Pancreas (tissue), 10 donors: ENCODE results near the gene PRKCH. TPM values are rescaled to one million over a fixed set of nuclear protein-coding genes. Genes with fewer than 3 reads are reported as not detected.

Experiments used
- ATAC-seq, 4 donors: fragments of 200-7000 bp; cut with Tn5 transposase; one replicate each; pipeline versions ENCODE4 v1.8.0 to v1.9.1; 2020; ENCODE audit warnings: mild to moderate bottlenecking in 4 of 4, moderate library complexity in 4 of 4
- DNase-seq, 6 donors: peaks; one replicate each; pipeline ENCODE4 v3.0.0-alpha.2; 2020
- FAIRE-seq: peaks from 2 replicates; lab custom pipeline; 2012; peaks lifted over from hg19 to GRCh38; lab: Jason Lieb, UNC
- H3K27ac ChIP-seq, 4 donors: fragments of 200-600 bp; sonication (generic); 1 replicate in 3 of 4; 2 replicates in 1 of 4; pipeline versions ENCODE4 v1.5.0 to v1.8.0; 2020
- H3K27me3 ChIP-seq, 4 donors: fragments of 200-600 bp; one replicate each; pipeline ENCODE4 v1.8.0; 2021
- H3K36me3 ChIP-seq, 3 donors: fragments of 200-600 bp; sonication (generic) in 1 of 3; one replicate each; pipeline versions ENCODE4 v1.5.0 to v1.8.0; 2020 to 2021
- H3K4me1 ChIP-seq, 3 donors: fragments of 200-600 bp; one replicate each; pipeline ENCODE4 v1.8.0; 2021
- H3K4me3 ChIP-seq, 4 donors: fragments of 200-600 bp; sonication (generic) in 2 of 4; one replicate each; pipeline versions ENCODE4 v1.5.0 to v1.8.0; 2020 to 2021
- H3K9me3 ChIP-seq, 4 donors: fragments of 200-600 bp; one replicate each; pipeline ENCODE4 v1.8.0; 2021
- WGBS, 2 donors: extraction: QIAGEN DNeasy Blood & Tissue Kit; methylation state at CpG; one replicate each; pipeline ENCODE4 v1.1.7; 2013; 5-methylcytosine and 5-hydroxymethylcytosine counted together
- intact Hi-C, 3 donors: fragments of 100-400 bp; cut with DNase I; formaldehyde crosslinking; loops; one replicate each; pipeline versions ENCODE4 v1.11.1 to v1.14.2; 2022
- polyA plus RNA-seq, 2 donors: library from polyadenylated mRNA; stranded (reverse); fragments of 200-250 nt; gene quantifications; one replicate each; pipeline ENCODE4 v1.2.3, GENCODE V29; 2013
- total RNA-seq, 6 donors: library from RNA; stranded (reverse); fragmentation: NEBNext Ultra II Directional in 4 of 6; extraction: Animal tissue kit (Norgen Biotek cat#: 25700) in 4 of 6; gene quantifications; one replicate each; pipeline versions ENCODE4 v1.2.1 to v1.2.4, GENCODE V29; 2021 to 2023
- TF ChIP-seq, protein P1 (sequence below), 4 donors: fragments of 200-600 bp; sonication (generic) in 3 of 4; IDR thresholded peaks; one replicate each; pipeline versions ENCODE4 v1.5.0 to v1.8.0; 2021; ENCODE audit warnings: antibody characterized with exemption in 4 of 4
- donor health status: healthy with polysubstance abuse.
- donor health status: DM: no; HTN: no; CAD: no; lungs with moderate emphysema.
- donor health status: DM: no; HTN: no; CAD: no.
- donor health status: control.
- donor health status: control.
- donor health status: Bipolar disorder and iron deficiency.
- donor health status: DM: yes; HTN: yes; CAD: no.
- donor health status: DM: no; HTN: no; CAD: no.
- donor health status: DM: no; HTN: no; CAD: no.
- donor health status: DM: yes; HTN: yes; CAD: no.

The PRKCH gene
- total and polyA plus RNA-seq, 8 donors: 3.6 to 16.9 (median 8.9) TPM

DNA sequence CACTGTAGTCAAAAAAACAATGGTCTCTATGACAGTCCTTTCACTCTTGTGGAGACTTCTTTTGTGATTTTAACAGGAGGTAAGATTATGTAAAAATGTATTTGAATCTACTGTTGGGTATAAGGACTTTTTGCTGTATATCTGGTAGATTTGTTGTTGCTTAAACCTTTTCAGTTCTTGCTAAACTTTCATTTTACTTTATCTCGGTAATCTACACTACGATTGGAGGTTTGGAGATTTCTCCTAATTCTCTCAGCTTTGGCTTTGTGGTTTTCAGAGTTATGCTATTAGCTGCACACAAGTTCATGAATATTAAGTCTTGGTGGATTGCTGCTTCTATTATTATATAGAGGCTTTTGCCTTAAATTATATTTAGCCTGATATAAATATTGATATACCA, 257.4 kb downstream of the PRKCH start:
- intact Hi-C loops: no loop called here
- TF ChIP-seq, protein P1, sequence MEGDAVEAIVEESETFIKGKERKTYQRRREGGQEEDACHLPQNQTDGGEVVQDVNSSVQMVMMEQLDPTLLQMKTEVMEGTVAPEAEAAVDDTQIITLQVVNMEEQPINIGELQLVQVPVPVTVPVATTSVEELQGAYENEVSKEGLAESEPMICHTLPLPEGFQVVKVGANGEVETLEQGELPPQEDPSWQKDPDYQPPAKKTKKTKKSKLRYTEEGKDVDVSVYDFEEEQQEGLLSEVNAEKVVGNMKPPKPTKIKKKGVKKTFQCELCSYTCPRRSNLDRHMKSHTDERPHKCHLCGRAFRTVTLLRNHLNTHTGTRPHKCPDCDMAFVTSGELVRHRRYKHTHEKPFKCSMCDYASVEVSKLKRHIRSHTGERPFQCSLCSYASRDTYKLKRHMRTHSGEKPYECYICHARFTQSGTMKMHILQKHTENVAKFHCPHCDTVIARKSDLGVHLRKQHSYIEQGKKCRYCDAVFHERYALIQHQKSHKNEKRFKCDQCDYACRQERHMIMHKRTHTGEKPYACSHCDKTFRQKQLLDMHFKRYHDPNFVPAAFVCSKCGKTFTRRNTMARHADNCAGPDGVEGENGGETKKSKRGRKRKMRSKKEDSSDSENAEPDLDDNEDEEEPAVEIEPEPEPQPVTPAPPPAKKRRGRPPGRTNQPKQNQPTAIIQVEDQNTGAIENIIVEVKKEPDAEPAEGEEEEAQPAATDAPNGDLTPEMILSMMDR (IDR thresholded peaks at IDR 0.05): no peak
- Histone ChIP-seq H3K4me1 (peaks cover 0 to 2% (median 1%) of the 10 kb centered on the region in 3 donors), H3K9me3 (no peaks in the 10 kb centered on the region), H3K27me3 (no peaks in the 10 kb centered on the region), H3K27ac (no peak overlapping the region), H3K36me3 (no peaks in the 10 kb centered on the region), H3K4me3 (no peak overlapping the region)
- WGBS, 2 donors: 85 to 87% methylated on average over 2 of the region's 2 CpGs
- FAIRE-seq (no peak), DNase-seq (no peak), ATAC-seq (no peak)

- Histone ChIP-seq H3K9me3 (no peaks in the 10 kb centered on the region), H3K4me3 (no peak overlapping the region), H3K4me1 (peaks cover 7 to 16% (median 15%) of the 10 kb centered on the region in 3 donors), H3K27me3 (no peaks in the 10 kb centered on the region), H3K27ac (no peak overlapping the region), H3K36me3 (no peaks in the 10 kb centered on the region)
- DNase-seq (no peak), ATAC-seq (no peak), FAIRE-seq (no peak)
- TF ChIP-seq, protein P1 (IDR thresholded peaks at IDR 0.05): no peak
- intact Hi-C loops: no loop called here
- 47 to 66% methylated on average over 1 of the region's 1 CpG for WGBS, 2 donors
Measured at GRCh38 chr14:61581340-61581739, 260.0 kb downstream of the PRKCH start.

DNA sequence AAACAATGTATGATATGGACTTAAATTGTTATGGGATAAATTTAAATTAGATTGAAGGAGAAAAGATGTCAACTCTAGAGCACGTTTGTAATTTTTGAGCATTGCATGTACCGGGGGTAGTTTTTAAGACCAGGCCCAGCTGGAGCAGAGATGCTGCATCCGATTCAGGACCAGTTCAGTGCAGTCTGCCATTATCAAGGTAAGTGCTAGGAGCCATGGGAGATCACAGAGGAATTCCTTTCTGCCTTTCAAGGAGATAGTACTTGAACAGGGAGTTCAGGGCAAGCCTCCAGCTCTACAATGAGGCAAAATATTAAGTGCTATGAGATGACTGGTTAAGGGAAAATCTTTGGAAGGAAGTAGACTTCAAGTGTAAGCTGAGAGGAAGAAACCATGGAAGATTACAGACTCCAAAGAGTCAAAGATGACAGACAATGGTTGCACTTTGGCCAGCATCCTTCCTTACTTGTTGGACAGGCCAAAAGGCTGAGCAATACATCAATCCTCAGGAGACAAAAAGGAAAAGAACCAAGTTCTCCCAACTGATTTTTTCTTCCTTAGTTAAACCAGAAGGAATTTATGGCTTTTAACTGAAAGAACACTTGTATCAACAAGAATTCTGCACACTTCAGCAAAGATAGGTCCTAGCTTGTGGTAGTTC, 260.7 kb downstream of the PRKCH start:
- FAIRE-seq: no peak
- H3K27me3 ChIP-seq: no peaks in the 10 kb centered on the region
- no peak for ATAC-seq
- H3K27ac ChIP-seq: peak overlapping the region in 1 of 4 donors; percentile 34
- H3K4me1 ChIP-seq: peaks cover 7 to 19% (median 18%) of the 10 kb centered on the region in 3 donors
- H3K36me3 ChIP-seq: no peaks in the 10 kb centered on the region
- 87 to 89% methylated on average over 3 of the region's 3 CpGs for WGBS, 2 donors
- no peaks in the 10 kb centered on the region for H3K9me3 ChIP-seq
- TF ChIP-seq, protein P1 (IDR thresholded peaks at IDR 0.05): no peak
- H3K4me3 ChIP-seq: no peak overlapping the region
- intact Hi-C loops: no loop called here
- no peak for DNase-seq

DNA sequence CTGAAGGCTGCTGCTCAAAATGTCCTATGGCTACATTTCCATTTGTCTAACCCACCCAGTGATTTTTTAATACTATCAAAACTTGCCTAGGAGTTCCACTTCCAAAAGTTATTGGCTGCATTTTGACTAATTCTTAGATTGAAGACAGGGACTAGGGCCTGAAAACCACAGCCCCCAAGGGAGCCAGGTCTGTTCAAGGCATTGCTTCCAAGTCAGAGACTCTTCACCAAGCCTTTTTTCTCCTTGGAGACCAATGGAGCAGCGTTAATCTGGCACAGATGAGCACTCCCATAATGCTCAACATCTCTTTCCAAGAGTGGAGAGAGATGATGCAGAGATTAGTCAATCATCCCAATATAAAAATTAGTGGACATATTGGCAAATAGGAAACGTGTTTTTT, 261.4 kb downstream of the PRKCH start:
- H3K27me3 ChIP-seq: no peaks in the 10 kb centered on the region
- TF ChIP-seq, protein P1 (IDR thresholded peaks at IDR 0.05): no peak
- DNase-seq (no peak), FAIRE-seq (no peak), ATAC-seq (no peak)
- WGBS, 2 donors: 73 to 75% methylated on average over 2 of the region's 2 CpGs
- peaks cover 7 to 24% (median 18%) of the 10 kb centered on the region in 3 donors for H3K4me1 ChIP-seq
- H3K9me3 ChIP-seq: no peaks in the 10 kb centered on the region
- no peak overlapping the region for H3K27ac ChIP-seq
- H3K4me3 ChIP-seq: no peak overlapping the region
- H3K36me3 ChIP-seq: no peaks in the 10 kb centered on the region
- intact Hi-C loops: no loop called here

- ATAC-seq: no peak
- DNase-seq: no peak
- H3K4me1 ChIP-seq: peaks cover 7 to 29% (median 18%) of the 10 kb centered on the region in 3 donors
- H3K9me3 ChIP-seq: no peaks in the 10 kb centered on the region
- H3K27ac ChIP-seq: no peak overlapping the region
- intact Hi-C loops: no loop called here
- TF ChIP-seq, protein P1 (IDR thresholded peaks at IDR 0.05): no peak
- H3K4me3 ChIP-seq: no peak overlapping the region
- H3K36me3 ChIP-seq: no peaks in the 10 kb centered on the region
- no peak for FAIRE-seq
- H3K27me3 ChIP-seq: no peaks in the 10 kb centered on the region
- 78 to 81% methylated on average over 3 of the region's 3 CpGs for WGBS, 2 donors
Measured at GRCh38 chr14:61584331-61584741, 263.0 kb downstream of the PRKCH start.
